Right ventricle myocardium inferior (tissue), 1 donor: ENCODE data around the gene PPP1R9B. TPM values are rescaled to one million over a fixed set of nuclear protein-coding genes. Genes with fewer than 3 reads are reported as not detected.
A peak's percentile ranks its signal among the peaks of the same experiment; 100 is the strongest.

ENCODE experiments used
- ATAC-seq: fragments of 200-7000 bp; cut with Tn5 transposase; one replicate; pipeline ENCODE4 v1.9.1; 2020; ENCODE audit warnings: mild to moderate bottlenecking, moderate library complexity
- DNase-seq: peaks from one replicate; pipeline ENCODE4 v3.0.0; 2021; ENCODE audit errors: missing footprints
- intact Hi-C: fragments of 100-400 bp; cut with DNase I; formaldehyde crosslinking; loops from one replicate; pipeline ENCODE4 v1.11.0; 2022
- total RNA-seq: library from RNA; stranded (reverse); fragmentation: NEBNext Ultra II Directional; extraction: Animal tissue kit (Norgen Biotek cat#: 25700); gene quantifications from one replicate; pipeline ENCODE4 v1.2.1, GENCODE V29; 2021
- donor health status: DM: no; HTN: yes; CAD: no; lungs with severe emphysema.

Gene PPP1R9B
- total RNA-seq, 1 donor from 2014 or later = 38.4 TPM

- intact Hi-C loops = loop anchor here (5.0 kb wide), 1 partner anchor 211 kb away; no protein-coding TSS in a partner anchor
- ATAC-seq = no peak
- DNase-seq = no peak
Measured at GRCh38 chr17:50093246-50093645, 57.2 kb downstream of the PPP1R9B start.

- intact Hi-C loops = loop anchor here (5.0 kb wide), 1 partner anchor 210 kb away; no protein-coding TSS in a partner anchor
- ATAC-seq (no peak), DNase-seq (peak; percentile 31)
Measured at GRCh38 chr17:50091918-50092285, 58.6 kb downstream of the PPP1R9B start.

GRCh38 chr17:50090971-50091917 lies 59.2 kb downstream of the PPP1R9B start:
- intact Hi-C loops = loop anchor here (5.0 kb wide), 1 partner anchor 209 kb away; no protein-coding TSS in a partner anchor
- DNase-seq (peak; percentile 33), ATAC-seq (no peak)

- ATAC-seq (no peak), DNase-seq (peak; percentile 49)
- intact Hi-C loops = loop anchor here (5.0 kb wide), 1 partner anchor 208 kb away; no protein-coding TSS in a partner anchor
Measured at GRCh38 chr17:50090071-50090470, 60.4 kb downstream of the PPP1R9B start.

GRCh38 chr17:50088952-50089825 lies 61.3 kb downstream of the PPP1R9B start:
- DNase-seq = peak; percentile 66
- intact Hi-C loops = no loop called here
- no peak for ATAC-seq

- DNase-seq = peak; percentile 35
- intact Hi-C loops = loop anchor here (1.0 to 2.0 kb wide), 2 partner anchors 33 to 61 kb away; no protein-coding TSS in a partner anchor
- peak; percentile 24 for ATAC-seq
Measured at GRCh38 chr17:50087912-50088405, 62.5 kb downstream of the PPP1R9B start.

- intact Hi-C loops = loop anchor here (1.0 to 2.0 kb wide), 2 partner anchors 33 to 60 kb away; no protein-coding TSS in a partner anchor
- peak; percentile 84 for ATAC-seq
- DNase-seq = peak; percentile 87
Measured at GRCh38 chr17:50087246-50087911, 63.1 kb downstream of the PPP1R9B start.

Other genes starting within 250 kb of the PPP1R9B start
- not detected for gene DLX4, start 181.5 kb downstream of the PPP1R9B start, total RNA-seq
- gene DLX3, start 155.5 kb downstream of the PPP1R9B start, total RNA-seq = not detected
- 16.4 TPM for gene ITGA3, start 94.6 kb downstream of the PPP1R9B start, total RNA-seq
- 260 TPM for gene PDK2, start 55.3 kb downstream of the PPP1R9B start, total RNA-seq
- gene SAMD14, start 20.5 kb downstream of the PPP1R9B start, total RNA-seq = 1.7 TPM
- 151 TPM for gene SGCA, start 15.3 kb upstream of the PPP1R9B start, total RNA-seq
- gene COL1A1, start 51.0 kb upstream of the PPP1R9B start, total RNA-seq = 28.2 TPM
- gene TMEM92, start 123.8 kb upstream of the PPP1R9B start, total RNA-seq = not detected
- gene XYLT2, start 195.4 kb upstream of the PPP1R9B start, total RNA-seq = 16.4 TPM
- gene MRPL27, start 222.5 kb upstream of the PPP1R9B start, total RNA-seq = 85.0 TPM
- gene EME1, start 222.6 kb upstream of the PPP1R9B start, total RNA-seq = 0.60 TPM
- 24.5 TPM for gene LRRC59, start 246.8 kb upstream of the PPP1R9B start, total RNA-seq